NT2/D1 (cell line): ENCODE results near the gene EVI5L.

Experiments used
- DNase-seq: peaks from one replicate; pipeline ENCODE4 v3.0.0-alpha.2; 2011; ENCODE audit warnings: low read depth, low spot score
- H3K27me3 ChIP-seq: 2 replicates; pipeline ENCODE4 v1.6.0; 2011; ENCODE audit warnings: mild to moderate bottlenecking; ENCODE audit not compliant: insufficient read length, insufficient read depth
- H3K36me3 ChIP-seq: 2 replicates; pipeline ENCODE4 v1.6.1; 2011; ENCODE audit warnings: mild to moderate bottlenecking, low read length, mixed read lengths; ENCODE audit not compliant: insufficient read depth, insufficient read length
- H3K4me1 ChIP-seq: 2 replicates; pipeline ENCODE4 v1.5.1; 2011; ENCODE audit not compliant: insufficient read depth, insufficient read length
- H3K4me3 ChIP-seq: 2 replicates; pipeline ENCODE4 v1.5.1; 2011; ENCODE audit warnings: low read depth; ENCODE audit not compliant: insufficient read length
- H3K9ac ChIP-seq: 2 replicates; pipeline ENCODE4 v1.6.0; 2011; ENCODE audit warnings: low read depth; ENCODE audit not compliant: insufficient read length
- H3K9me3 ChIP-seq: 2 replicates; pipeline ENCODE4 v1.5.1; 2011; ENCODE audit warnings: mild to moderate bottlenecking, low read length; ENCODE audit not compliant: insufficient read depth
- SUZ12 ChIP-seq: IDR thresholded peaks from 2 replicates; pipeline ENCODE4 v1.6.1; 2011; ENCODE audit not compliant: insufficient read length, insufficient read depth; ENCODE audit errors: extremely low read depth
- YY1 ChIP-seq: IDR thresholded peaks from 2 replicates; pipeline ENCODE4 v1.6.1; 2011; ENCODE audit not compliant: insufficient read length, insufficient read depth
- ZNF274 ChIP-seq: IDR thresholded peaks from 2 replicates; pipeline ENCODE4 v1.6.1; 2011; ENCODE audit warnings: mild to moderate bottlenecking, low read depth, low read length

Gene EVI5L

GRCh38 chr19:7830823-7831222 is 805 bp downstream of the EVI5L start:
- TF ChIP-seq SUZ12 (no peak), YY1 (no peak), ZNF274 (no peak)
- peak overlapping the region; percentile 61 for H3K9ac ChIP-seq
- H3K9me3 ChIP-seq, result no peaks in the 10 kb centered on the region
- no peaks in the 10 kb centered on the region for H3K36me3 ChIP-seq
- H3K27me3 ChIP-seq, result peaks cover 12% of the 10 kb centered on the region
- DNase-seq, result no peak
- H3K4me1 ChIP-seq, result peaks cover 23% of the 10 kb centered on the region
- peak overlapping the region; percentile 59 for H3K4me3 ChIP-seq

GRCh38 chr19:7831452-7831851 is 1.4 kb downstream of the EVI5L start:
- TF ChIP-seq ZNF274 (no peak), YY1 (no peak), SUZ12 (no peak)
- no peak for DNase-seq
- peaks cover 23% of the 10 kb centered on the region for H3K4me1 ChIP-seq
- no peak overlapping the region for H3K4me3 ChIP-seq
- H3K9me3 ChIP-seq, result no peaks in the 10 kb centered on the region
- H3K27me3 ChIP-seq, result peaks cover 12% of the 10 kb centered on the region
- H3K36me3 ChIP-seq, result no peaks in the 10 kb centered on the region
- peak overlapping the region; percentile 33 for H3K9ac ChIP-seq

GRCh38 chr19:7832009-7832408 is 2.0 kb downstream of the EVI5L start:
- Histone ChIP-seq H3K4me1 (peaks cover 23% of the 10 kb centered on the region), H3K36me3 (no peaks in the 10 kb centered on the region), H3K9ac (peak overlapping the region; percentile 33), H3K4me3 (no peak overlapping the region), H3K27me3 (peaks cover 12% of the 10 kb centered on the region), H3K9me3 (no peaks in the 10 kb centered on the region)
- no peak for TF ChIP-seq SUZ12
- TF ChIP-seq YY1, result no peak
- TF ChIP-seq ZNF274, result no peak
- DNase-seq, result no peak

- Histone ChIP-seq H3K36me3 (no peaks in the 10 kb centered on the region), H3K4me1 (peaks cover 23% of the 10 kb centered on the region), H3K9me3 (no peaks in the 10 kb centered on the region), H3K4me3 (no peak overlapping the region), H3K9ac (no peak overlapping the region), H3K27me3 (peaks cover 9% of the 10 kb centered on the region)
- TF ChIP-seq ZNF274 (no peak), SUZ12 (no peak), YY1 (no peak)
- no peak for DNase-seq
Measured at GRCh38 chr19:7832781-7833180, 2.8 kb downstream of the EVI5L start.

GRCh38 chr19:7833225-7834099 is 3.4 kb downstream of the EVI5L start:
- Histone ChIP-seq H3K36me3 (no peaks in the 10 kb centered on the region), H3K4me3 (no peak overlapping the region), H3K9ac (no peak overlapping the region), H3K9me3 (no peaks in the 10 kb centered on the region), H3K4me1 (peaks cover 25% of the 10 kb centered on the region), H3K27me3 (peaks cover 5% of the 10 kb centered on the region)
- no peak for DNase-seq
- no peak for TF ChIP-seq ZNF274
- TF ChIP-seq YY1, result no peak
- no peak for TF ChIP-seq SUZ12

GRCh38 chr19:7839476-7839875 is 9.5 kb downstream of the EVI5L start:
- no peaks in the 10 kb centered on the region for H3K36me3 ChIP-seq
- H3K9me3 ChIP-seq, result peaks cover 11% of the 10 kb centered on the region; the same call in 1 of the 2 replicates
- H3K4me1 ChIP-seq, result peaks cover 2% of the 10 kb centered on the region
- TF ChIP-seq SUZ12 (no peak), YY1 (no peak), ZNF274 (no peak)
- no peak for DNase-seq
- no peak overlapping the region for H3K9ac ChIP-seq
- H3K27me3 ChIP-seq, result no peaks in the 10 kb centered on the region
- H3K4me3 ChIP-seq, result no peak overlapping the region

- H3K36me3 ChIP-seq, result no peaks in the 10 kb centered on the region
- no peak overlapping the region for H3K4me3 ChIP-seq
- peaks cover 2% of the 10 kb centered on the region for H3K4me1 ChIP-seq
Measured at GRCh38 chr19:7840629-7841028, 10.6 kb downstream of the EVI5L start.

More at GRCh38 chr19:7840629-7841028, 10.6 kb downstream of the EVI5L start:
- Histone ChIP-seq H3K27me3 (no peaks in the 10 kb centered on the region), H3K9ac (no peak overlapping the region), H3K9me3 (peaks cover 11% of the 10 kb centered on the region; the same call in 1 of the 2 replicates)
- no peak for DNase-seq
- no peak for TF ChIP-seq SUZ12
- TF ChIP-seq ZNF274, result no peak
- TF ChIP-seq YY1, result no peak
